CD14-positive monocyte (primary cell): ENCODE measurements around the gene CCR6. TPM values are rescaled to one million over a fixed set of nuclear protein-coding genes. Genes with fewer than 3 reads are reported as not detected.

Experiments
- DNase-seq, 3 donors: peaks; one replicate each; pipeline ENCODE4 v3.0.0-alpha.2; 2011 to 2022
- H2AFZ ChIP-seq: 2 replicates; pipeline ENCODE4 v1.6.0; 2012; ENCODE audit warnings: mild to moderate bottlenecking, low read depth, low read length, inconsistent platforms; ENCODE audit not compliant: insufficient read depth, poor library complexity, severe bottlenecking
- H3K27ac ChIP-seq, 2 donors: 1 replicate in 1 of 2; 2 replicates in 1 of 2; pipeline ENCODE4 v1.5.1; 2012 to 2013; ENCODE audit warnings: low read length in 2 of 2, control low read depth in 1 of 2, inconsistent platforms in 1 of 2, low read depth in 1 of 2, mild to moderate bottlenecking in 1 of 2
- H3K27me3 ChIP-seq, 2 donors: one replicate each; pipeline versions ENCODE4 v1.6.0 to v1.6.1; 2011 to 2013; ENCODE audit warnings: low read length in 2 of 2; ENCODE audit not compliant: control insufficient read depth in 2 of 2, insufficient read depth in 2 of 2
- H3K36me3 ChIP-seq, 2 donors: replicated peaks in 1 of 2; 1 replicate in 1 of 2; 2 replicates in 1 of 2; pipeline versions ENCODE4 v1.5.1 to v1.6.1; 2012 to 2013; ENCODE audit warnings: low read length in 2 of 2, control low read depth in 1 of 2, inconsistent platforms in 1 of 2, mild to moderate bottlenecking in 1 of 2; ENCODE audit not compliant: insufficient read depth in 2 of 2, control insufficient read depth in 1 of 2
- H3K4me1 ChIP-seq, 2 donors: 1 replicate in 1 of 2; 2 replicates in 1 of 2; pipeline versions ENCODE4 v1.5.1 to v1.6.1; 2012 to 2013; ENCODE audit warnings: low read length in 2 of 2, control low read depth in 1 of 2, inconsistent platforms in 1 of 2, mild to moderate bottlenecking in 1 of 2, moderate library complexity in 1 of 2; ENCODE audit not compliant: insufficient read depth in 2 of 2, control insufficient read depth in 1 of 2
- H3K4me2 ChIP-seq: replicated peaks from 2 replicates; pipeline ENCODE3; 2012; ENCODE audit warnings: low read length, moderate library complexity, mild to moderate bottlenecking; ENCODE audit not compliant: poor library complexity, severe bottlenecking; ENCODE audit errors: extremely low read depth
- H3K4me3 ChIP-seq, 3 experiments: fragments of 200-600 bp in 1 of 3; sonication (generic) in 1 of 3; replicated peaks in 1 of 3; 1 replicate in 2 of 3; 2 replicates in 1 of 3; pipeline ENCODE4 v1.5.1; 2011 to 2013; ENCODE audit warnings: low read length in 3 of 3, mild to moderate bottlenecking in 3 of 3, control low read depth in 2 of 3, low read depth in 2 of 3, inconsistent platforms in 1 of 3, moderate library complexity in 1 of 3
- H3K79me2 ChIP-seq: 2 replicates; pipeline ENCODE4 v1.6.0; 2012; ENCODE audit warnings: mild to moderate bottlenecking, control low read depth, inconsistent platforms, low read length, moderate library complexity; ENCODE audit not compliant: insufficient read depth
- H3K9ac ChIP-seq: 2 replicates; pipeline ENCODE4 v1.6.0; 2017; ENCODE audit warnings: low read length, mild to moderate bottlenecking; ENCODE audit not compliant: insufficient read depth, poor library complexity, severe bottlenecking
- H3K9me3 ChIP-seq, 2 donors: replicated peaks in 1 of 2; 1 replicate in 1 of 2; 2 replicates in 1 of 2; pipeline versions ENCODE4 v1.5.1 to v1.6.1; 2012 to 2013; ENCODE audit warnings: low read length in 2 of 2, control low read depth in 1 of 2; ENCODE audit not compliant: control insufficient read depth in 1 of 2, insufficient read depth in 1 of 2
- H4K20me1 ChIP-seq: 2 replicates; pipeline ENCODE4 v1.6.0; 2012; ENCODE audit warnings: mild to moderate bottlenecking, low read length, control low read depth, moderate library complexity; ENCODE audit not compliant: insufficient read depth
- H3K27ac Mint-ChIP-seq, 7 donors: one replicate each; pipeline ENCODE4 v1.8.0; 2020; ENCODE audit warnings: mild to moderate bottlenecking in 7 of 7, mixed read lengths in 7 of 7, moderate library complexity in 6 of 7, inconsistent platforms in 2 of 7
- H3K27me3 Mint-ChIP-seq, 3 donors: one replicate each; pipeline ENCODE4 v1.8.0; 2021 to 2022; ENCODE audit warnings: low read depth in 3 of 3, mild to moderate bottlenecking in 3 of 3, mixed read lengths in 3 of 3, moderate library complexity in 3 of 3, inconsistent platforms in 1 of 3
- H3K36me3 Mint-ChIP-seq, 2 donors: one replicate each; pipeline ENCODE4 v1.8.0; 2020; ENCODE audit warnings: mixed read lengths in 2 of 2, inconsistent platforms in 1 of 2, mild to moderate bottlenecking in 1 of 2
- H3K4me1 Mint-ChIP-seq: one replicate; pipeline ENCODE4 v1.8.0; 2020; ENCODE audit warnings: mild to moderate bottlenecking, mixed read lengths
- H3K4me3 Mint-ChIP-seq, 2 donors: one replicate each; pipeline ENCODE4 v1.8.0; 2020; ENCODE audit warnings: mild to moderate bottlenecking in 2 of 2, mixed read lengths in 2 of 2, moderate library complexity in 1 of 2
- H3K9me3 Mint-ChIP-seq, 7 donors: one replicate each; pipeline ENCODE4 v1.8.0; 2020 to 2022; ENCODE audit warnings: mixed read lengths in 7 of 7, mild to moderate bottlenecking in 6 of 7, moderate library complexity in 6 of 7, inconsistent platforms in 2 of 7
- CTCF ChIP-seq: fragments of 200-600 bp; IDR thresholded peaks from one replicate; pipeline ENCODE4 v1.8.0; 2022; ENCODE audit warnings: antibody characterized with exemption, mild to moderate bottlenecking
- WGBS: methylation state at CpG from one replicate; pipeline ENCODE4 v1.1.5; 2013; ENCODE audit warnings: missing lambda C conversion rate; ENCODE audit not compliant: insufficient coverage; 5-methylcytosine and 5-hydroxymethylcytosine counted together
- intact Hi-C, 2 donors: fragments of 100-400 bp; cut with micrococcal nuclease; formaldehyde crosslinking; loops; one replicate each; pipeline versions ENCODE4 v1.15.0 to v1.15.1; 2023
- polyA plus RNA-seq, 3 donors: library from polyadenylated mRNA; depleted of rRNA in 1 of 3; unstranded in 2 of 3; stranded (reverse) in 1 of 3; fragments of 300-500 nt in 2 of 3; fragments of >200 nt in 1 of 3; fragmentation: Illumina TruSeq in 2 of 3; gene quantifications; 1 replicate in 2 of 3; 2 replicates in 1 of 3; pipeline ENCODE4 v1.2.3, GENCODE V29; 2012 to 2021

Gene CCR6
- polyA plus RNA-seq, 3 donors, result 0.07 to 0.43 TPM; not detected in 1

- H3K27me3 ChIP-seq, result no peaks in the 10 kb centered on the region
- DNase-seq, result no peak
- 93% methylated on average over 5 of the region's 5 CpGs for WGBS
- Mint-ChIP-seq H3K9me3 (peaks cover 0 to 2% (median 0%) of the 10 kb centered on the region in 7 donors), H3K36me3 (no peaks in the 10 kb centered on the region), H3K4me3 (no peak overlapping the region), H3K27me3 (peaks cover 0 to 4% (median 2%) of the 10 kb centered on the region in 3 donors), H3K27ac (no peak overlapping the region), H3K4me1 (peaks cover 6% of the 10 kb centered on the region)
- no peak overlapping the region for H3K27ac ChIP-seq
- peaks cover 4 to 6% of the 10 kb centered on the region in 2 donors for H3K4me1 ChIP-seq
- TF ChIP-seq CTCF, result no peak
- no peak overlapping the region for H2AFZ ChIP-seq
- H4K20me1 ChIP-seq, result no peaks in the 10 kb centered on the region
- no peak overlapping the region for H3K4me2 ChIP-seq
- intact Hi-C loops, result no loop called here
- H3K9ac ChIP-seq, result no peak overlapping the region
- no peaks in the 10 kb centered on the region for H3K36me3 ChIP-seq
- H3K9me3 ChIP-seq, result no peaks in the 10 kb centered on the region
- H3K4me3 ChIP-seq, result no peak overlapping the region
- H3K79me2 ChIP-seq, result no peaks in the 10 kb centered on the region
Observed at GRCh38 chr6:167161851-167162467, 39.1 kb downstream of the CCR6 start.

- Histone ChIP-seq H3K79me2 (no peaks in the 10 kb centered on the region), H3K4me3 (no peak overlapping the region), H3K27ac (no peak overlapping the region), H3K36me3 (no peaks in the 10 kb centered on the region), H3K9ac (no peak overlapping the region), H3K4me2 (no peak overlapping the region), H2AFZ (no peak overlapping the region), H3K27me3 (no peaks in the 10 kb centered on the region), H3K4me1 (peaks cover 2% of the 10 kb centered on the region in 2 donors), H3K9me3 (no peaks in the 10 kb centered on the region), H4K20me1 (no peaks in the 10 kb centered on the region)
- Mint-ChIP-seq H3K4me3 (no peak overlapping the region), H3K4me1 (peaks cover 5% of the 10 kb centered on the region), H3K9me3 (peaks cover 0 to 2% (median 0%) of the 10 kb centered on the region in 7 donors), H3K27ac (no peak overlapping the region), H3K27me3 (peaks cover 0 to 4% (median 2%) of the 10 kb centered on the region in 3 donors), H3K36me3 (no peaks in the 10 kb centered on the region)
- DNase-seq, result no peak
- TF ChIP-seq CTCF, result no peak
- intact Hi-C loops, result no loop called here
- WGBS, result 98% methylated on average over 12 of the region's 12 CpGs
Observed at GRCh38 chr6:167162591-167162990, 39.7 kb downstream of the CCR6 start.
